ENCODE data around the gene ZNF432.
"Not testable (repeated sequence)": the region's sequence is repeated elsewhere in the genome, so short reads cannot be mapped to it uniquely, and the experiment has no call there.

The ZNF432 gene

DNA sequence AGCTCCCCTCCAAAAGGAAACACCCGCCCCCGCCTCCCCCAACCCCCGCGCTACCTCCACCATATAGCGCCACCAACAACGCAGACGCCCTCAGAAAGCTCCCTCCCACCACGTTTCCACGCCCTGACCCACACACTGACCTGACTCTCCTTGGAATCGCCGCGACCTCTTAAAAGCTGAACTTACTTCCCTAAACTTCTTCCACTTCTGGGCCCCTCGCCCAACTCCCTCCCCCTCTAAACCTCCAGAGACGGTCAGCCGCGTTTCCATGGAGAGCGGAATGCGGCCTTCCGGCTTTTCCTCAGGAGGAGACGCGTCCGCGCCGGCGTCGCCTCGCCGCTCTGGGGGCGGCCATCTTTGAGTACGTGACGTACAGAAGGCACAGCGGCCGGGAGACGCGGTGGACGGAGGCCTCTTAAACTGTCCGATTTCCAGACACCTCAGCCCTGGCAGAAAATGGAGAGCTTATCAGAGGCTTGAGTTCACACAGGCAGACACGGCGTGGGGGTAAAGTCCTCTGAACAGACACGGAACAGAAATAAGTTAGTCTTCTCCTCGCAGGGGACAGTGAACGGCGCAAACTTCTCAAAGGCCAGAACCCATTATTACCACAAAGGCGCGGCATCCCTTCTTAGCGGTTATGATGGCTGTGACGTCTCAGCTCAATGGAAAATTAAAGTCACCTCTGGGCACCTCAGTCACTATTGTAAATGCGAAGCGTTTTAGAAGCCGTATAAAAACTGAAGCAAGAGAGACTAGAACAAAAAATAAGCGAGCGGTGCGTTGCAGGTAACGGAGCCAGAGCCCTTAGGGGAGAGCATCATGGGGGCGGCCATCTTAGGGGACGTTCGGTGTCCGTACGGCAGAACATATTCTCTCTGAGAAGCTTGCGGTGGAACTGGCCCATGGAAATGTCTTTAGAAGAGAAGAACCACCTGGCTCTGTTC lies at the start of gene ZNF432:
Gene ZNF432 (minus strand): TSS at position 284 of the 947 bp plus-strand sequence. CDS start 1,970 bp downstream, outside the sequence.
- peak; percentile 99 for DNase-seq

DNA sequence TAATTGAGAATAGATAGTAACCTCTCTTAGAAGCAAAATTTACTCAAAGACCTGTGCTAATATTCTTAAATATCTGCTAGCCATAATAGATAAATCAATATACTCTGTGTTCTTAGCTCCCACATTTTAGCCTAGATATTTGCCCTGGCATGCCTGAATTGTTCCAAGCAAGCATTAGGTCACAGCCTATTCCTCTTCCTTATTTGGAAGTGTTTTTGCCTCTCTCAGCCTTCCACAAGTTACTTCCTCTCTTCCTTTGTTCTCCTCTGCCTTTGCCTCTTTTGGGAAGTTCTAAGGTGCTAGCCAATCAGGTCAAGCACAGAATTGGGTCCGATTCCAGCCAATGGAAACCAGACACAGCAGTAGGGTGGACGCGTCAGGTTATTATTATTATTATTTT lies 47.8 kb upstream of the ZNF432 start:
- DNase-seq, result not testable (repeated sequence)

DNA sequence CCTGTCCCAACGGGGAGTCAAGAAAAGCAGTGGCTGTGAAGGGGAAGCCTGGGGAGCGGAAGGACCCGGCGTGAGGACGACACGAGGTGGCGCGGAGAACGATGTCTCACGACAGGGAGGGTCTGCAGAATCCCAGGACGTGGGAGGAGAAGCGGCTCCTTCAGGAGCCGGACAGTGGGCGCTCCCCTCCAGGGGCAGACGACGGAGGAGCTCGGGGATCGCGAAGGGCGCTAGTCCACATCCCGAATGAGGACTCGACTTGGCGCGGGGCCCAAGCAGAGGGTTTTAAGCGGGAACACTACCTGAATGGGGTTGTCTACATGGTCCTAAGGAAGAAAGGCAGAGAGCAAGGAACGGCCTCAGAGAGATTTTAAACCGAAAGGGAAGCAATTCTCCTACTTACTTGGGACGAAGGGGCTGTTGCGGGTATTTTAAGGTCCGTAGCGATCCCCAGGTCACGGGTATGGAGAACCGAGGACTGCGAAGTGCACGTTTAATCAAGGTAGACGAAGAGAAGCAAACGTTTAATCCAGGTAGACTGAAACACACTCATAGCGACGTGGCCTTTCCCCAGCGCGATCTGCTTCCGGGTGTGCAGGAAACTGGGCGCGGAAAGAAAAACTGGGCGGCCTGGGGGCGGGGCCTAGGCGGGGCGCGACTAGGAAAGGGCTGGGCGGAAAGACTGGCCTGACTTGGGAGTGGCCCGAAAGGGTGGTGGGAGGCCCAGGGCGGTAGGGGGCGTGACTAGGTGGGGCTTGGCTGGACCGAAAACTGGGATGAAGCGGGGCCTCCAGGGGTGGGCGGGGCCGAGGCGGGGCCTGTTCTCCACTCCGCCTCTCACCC lies 46.8 kb upstream of the ZNF432 start, which contains the start of gene ZNF841:
Gene ZNF841 (minus strand): TSS at position 594 of the 843 bp plus-strand sequence. CDS start 10,964 bp downstream, outside the sequence.
- DNase-seq, result peak; percentile 99

DNA sequence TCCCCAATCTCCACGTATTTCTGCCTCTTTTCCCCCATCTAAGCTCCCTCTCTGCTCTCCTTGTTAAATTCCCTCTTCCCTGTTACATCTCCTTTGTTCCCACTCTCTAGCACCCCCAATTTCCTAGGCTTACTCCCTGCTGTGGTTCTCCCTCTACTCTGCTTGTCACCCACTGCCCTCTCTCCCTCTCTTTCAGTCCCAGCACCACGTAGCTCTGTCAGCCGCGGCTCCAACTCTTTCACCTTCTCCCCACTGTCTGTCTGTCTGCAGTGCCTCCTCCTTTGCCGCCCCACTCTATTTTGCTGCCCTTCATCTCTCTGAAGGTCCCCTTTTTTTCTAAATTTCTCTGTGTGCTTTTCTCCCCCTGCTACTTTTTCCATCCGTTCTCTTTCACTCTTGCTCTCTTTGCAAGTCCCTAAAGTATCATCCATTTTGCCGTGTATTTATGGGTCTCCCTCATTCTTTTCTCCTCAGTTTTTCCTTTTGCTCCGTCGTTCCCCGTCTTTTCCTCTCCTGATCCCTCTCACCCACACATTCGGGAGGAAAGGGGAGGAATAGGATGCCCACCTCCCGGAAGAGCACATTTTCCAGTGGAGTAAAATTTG lies 46.0 kb upstream of the ZNF432 start:
- peak; percentile 29 for DNase-seq

DNA sequence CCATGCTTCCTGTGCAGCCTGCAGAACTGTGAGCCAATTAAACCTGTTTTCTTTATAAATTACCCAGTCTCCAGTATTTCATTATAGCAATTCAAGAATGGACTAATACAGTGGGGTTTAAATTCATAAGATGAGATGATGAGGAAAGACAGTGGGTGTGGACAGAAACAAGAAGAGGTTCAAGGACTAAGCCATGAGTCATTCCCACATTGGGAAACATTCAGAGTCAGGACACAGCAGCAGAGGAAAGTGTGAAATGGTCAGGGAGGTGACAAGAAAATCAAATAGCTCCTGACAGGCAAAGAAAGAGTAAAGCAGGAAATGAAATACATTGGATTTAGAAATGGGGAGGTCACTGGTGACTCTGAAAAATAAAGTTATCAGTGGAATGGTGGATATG lies 37.8 kb upstream of the ZNF432 start:
- no peak for DNase-seq

DNA sequence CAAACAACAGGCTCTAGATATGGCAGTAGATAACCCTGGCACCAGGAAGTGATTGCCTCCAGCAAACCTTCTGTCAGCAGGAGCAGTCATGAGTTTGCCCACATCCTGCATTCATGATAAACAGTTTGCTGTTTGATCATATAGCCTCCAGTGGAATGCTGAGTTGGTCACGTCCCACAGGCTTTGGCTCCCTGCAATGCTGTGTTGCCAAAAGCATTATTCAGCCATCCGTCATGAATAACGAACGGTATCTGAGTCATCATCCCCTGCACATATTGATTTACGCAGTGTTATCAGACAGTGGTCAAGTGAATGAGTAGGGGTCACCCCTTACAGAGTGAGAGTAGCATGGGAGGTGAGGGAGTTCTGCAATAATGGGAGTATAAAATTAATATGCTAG lies 21.9 kb upstream of the ZNF432 start:
- no peak for DNase-seq

DNA sequence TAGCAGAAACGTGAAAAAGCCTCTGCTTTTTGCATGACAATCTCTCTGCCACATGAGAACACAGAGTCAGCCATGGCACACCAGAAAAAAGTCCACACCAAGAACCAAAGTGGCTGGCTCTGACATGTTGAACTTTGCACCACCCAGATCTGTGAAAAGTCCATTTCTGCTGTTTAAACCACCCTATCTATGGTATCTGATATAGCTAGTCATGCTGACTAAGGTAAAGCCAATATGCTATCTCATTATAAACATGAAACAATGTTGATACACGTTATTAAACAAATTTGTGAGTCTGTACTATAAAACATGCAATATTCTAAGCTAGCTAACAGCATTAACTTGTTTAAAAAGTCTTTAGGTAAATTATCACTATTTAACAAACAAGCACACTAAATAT lies 21.0 kb upstream of the ZNF432 start:
- no peak for DNase-seq

DNA sequence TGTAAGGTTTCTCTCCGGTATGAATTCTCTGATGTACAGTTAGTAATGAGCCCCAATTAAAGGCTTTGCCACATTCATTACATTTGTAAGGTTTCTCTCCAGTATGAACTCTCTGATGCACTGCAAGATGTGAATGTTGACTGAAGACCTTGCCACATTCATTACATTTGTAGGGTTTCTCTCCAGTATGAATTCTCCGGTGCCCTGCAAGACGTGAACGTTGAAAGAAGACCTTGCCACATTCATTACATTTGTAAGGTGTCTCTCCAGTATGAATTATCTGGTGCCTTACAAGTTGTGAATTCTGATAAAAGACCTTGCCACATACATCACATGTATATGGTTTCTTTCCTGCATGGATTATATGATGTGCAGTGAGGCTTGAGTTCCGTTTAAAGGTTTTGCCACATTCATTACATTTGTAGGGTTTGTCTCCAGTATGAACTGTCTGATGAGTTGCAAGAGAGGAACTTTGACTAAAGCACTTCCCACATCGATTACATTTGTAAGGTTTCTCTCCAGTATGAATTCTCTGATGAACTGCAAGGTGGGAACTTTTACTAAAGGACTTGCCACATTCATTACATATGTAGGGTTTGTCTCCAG lies 17.7 kb upstream of the ZNF432 start:
- no peak for DNase-seq

DNA sequence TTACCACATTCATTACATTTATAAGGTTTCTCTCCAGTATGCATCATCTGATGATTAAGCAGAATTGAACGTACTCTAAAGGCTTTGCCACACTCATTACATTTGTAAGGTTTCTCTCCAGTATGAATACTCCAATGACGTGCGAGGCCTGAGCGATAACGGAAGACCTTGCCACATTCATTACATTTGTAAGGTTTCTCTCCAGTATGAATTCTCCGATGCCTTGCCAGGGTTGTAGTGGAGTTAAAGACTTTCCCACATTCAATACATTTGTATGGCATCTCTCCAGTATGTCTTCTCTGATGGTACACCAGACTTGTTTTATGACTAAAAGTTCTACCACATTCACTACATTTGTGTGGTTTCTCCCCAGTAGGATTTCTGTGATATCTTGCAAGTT lies 16.8 kb upstream of the ZNF432 start:
- no peak for DNase-seq

DNA sequence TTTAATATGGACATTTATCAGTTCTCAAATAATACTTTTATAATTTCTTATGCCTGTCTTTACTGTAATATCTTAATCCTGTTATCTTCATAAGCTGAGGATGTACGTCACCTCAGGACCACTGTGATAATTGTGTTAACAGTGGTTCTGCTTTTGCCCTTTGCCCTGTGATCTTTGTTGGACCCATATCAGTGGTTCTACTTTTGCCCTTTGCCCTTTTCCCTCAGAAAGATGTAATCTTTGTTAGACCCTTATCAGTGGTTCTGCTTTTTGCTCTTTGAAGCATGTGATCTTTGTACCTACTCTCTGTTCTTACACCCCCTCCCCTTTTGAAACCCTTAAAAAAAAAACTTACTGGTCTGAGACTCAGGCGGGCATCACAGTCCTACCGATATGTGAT lies 7.8 kb upstream of the ZNF432 start:
- DNase-seq, result not testable (repeated sequence)

DNA sequence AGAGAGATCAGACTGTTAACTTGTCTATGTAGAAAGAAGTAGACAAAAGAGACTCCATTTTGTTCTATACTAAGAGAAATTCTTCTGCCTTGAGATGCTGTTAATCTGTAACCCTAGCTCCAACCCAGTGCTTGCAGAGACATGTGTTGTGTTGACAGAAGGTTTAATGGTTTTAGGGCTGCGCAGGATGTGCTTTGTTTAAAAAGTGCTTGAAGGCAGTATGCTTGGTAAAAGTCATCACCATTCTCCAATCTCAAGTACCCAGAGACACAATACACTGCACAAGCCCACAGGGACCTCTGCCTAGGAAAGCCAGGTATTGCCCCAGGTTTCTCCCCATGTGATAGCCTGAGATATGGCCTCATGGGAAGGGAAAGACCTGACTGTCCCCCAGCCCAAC lies 3.1 kb upstream of the ZNF432 start:
- DNase-seq, result not testable (repeated sequence)

DNA sequence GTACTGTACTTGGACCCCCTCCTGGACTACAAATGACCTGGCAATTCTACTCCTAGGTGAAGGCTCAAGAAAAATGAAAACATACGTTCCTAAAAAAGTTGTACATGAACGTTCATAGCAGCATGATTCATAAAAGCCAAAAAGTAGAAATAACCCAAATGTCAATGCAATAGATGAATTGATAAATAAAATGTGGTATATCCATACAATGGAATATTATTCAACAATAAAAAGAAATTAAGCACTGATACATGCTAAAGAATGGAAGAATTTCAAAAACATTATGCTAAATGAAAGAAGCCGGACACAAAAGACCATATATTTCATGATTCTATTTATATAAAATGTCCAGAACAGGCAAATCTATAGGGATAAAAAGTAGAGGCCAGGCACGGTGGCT lies 9.5 kb downstream of the ZNF432 start:
- DNase-seq, result no peak

DNA sequence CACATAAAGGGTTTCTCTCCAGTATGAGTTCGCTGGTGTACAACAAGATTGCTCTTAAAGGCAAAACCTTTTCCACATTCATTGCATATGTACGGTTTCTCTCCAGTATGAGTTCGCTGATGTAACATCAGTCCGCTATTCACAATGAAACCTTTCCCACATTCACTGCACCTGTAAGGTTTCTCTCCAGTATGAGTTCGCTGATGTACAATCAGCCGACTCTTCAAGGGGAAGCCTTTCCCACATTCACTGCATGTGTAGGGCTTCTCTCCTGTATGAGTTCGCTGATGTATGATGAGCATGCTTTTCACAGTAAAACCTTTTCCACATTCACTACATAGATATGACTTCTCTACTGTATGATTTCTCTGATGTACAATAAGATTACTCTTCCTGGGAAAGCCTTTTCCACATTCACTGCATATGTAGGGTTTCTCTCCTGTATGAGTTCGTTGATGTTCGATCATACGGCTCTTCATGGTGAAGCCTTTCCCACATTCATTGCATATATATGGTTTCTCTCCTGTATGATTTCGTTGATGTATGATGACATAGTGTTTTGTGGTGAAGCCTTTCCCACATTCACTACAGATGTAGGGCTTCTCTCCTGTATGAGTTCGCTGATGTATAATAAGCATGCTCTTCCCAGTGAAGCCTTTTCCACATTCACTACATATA lies 14.4 kb downstream of the ZNF432 start:
- no peak for DNase-seq

DNA sequence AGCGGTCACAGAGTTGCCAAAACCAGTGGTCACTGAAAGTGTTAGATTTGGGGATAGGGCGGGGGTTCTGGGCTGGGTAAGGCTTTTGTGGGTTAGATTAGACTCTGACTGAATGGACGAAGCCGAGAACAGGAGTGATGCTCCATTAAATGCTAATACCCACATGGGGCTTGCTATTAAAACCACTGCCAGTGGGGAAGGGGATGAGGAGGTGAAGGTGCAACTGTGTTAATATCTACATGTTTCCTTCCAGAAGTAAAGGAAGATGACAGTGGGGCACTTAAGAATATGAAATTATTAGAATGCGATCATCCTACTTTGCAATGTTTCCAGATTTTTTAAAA lies 19.9 kb downstream of the ZNF432 start:
- DNase-seq, result no peak

DNA sequence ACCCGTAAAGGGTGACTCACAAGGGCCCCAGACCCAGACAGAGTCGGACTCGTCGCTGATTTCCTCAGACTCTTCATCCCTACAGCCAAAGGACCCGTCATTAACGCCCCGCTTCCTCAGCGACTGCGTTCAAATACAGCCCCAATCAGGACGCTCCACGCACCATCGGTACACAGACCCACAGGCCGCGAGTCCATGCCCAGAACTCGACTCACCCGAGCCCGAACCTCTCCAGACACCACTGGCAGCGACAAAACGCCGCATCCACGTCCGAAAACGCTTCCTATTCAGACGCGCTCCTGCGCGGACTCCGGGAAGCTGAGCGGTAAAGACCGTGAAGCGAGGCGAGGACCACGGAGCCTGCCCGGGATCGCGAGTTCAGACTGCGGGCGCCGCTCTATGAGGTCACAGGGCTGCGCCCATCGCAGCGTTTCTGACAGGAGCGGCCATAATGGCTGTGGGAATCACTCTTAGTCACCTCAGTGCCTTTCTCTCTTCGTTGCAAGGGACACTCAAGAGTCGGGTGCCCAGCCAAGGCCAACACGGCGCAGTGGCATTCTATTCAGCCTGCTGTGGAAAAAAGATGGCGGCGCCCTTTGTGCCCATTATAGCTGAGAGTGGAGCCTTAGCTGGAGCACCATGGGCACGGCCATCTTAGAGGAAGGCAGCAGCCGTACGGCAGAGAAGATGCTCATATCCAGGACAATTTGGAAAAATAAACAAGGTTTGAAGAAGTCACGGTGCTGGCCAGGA lies 20.4 kb downstream of the ZNF432 start, which contains the start of gene ZNF614:
Gene ZNF614 (minus strand): TSS at position 353 of the 753 bp plus-strand sequence. CDS start 2,634 bp downstream, outside the sequence.
- DNase-seq, result peak; percentile 93

DNA sequence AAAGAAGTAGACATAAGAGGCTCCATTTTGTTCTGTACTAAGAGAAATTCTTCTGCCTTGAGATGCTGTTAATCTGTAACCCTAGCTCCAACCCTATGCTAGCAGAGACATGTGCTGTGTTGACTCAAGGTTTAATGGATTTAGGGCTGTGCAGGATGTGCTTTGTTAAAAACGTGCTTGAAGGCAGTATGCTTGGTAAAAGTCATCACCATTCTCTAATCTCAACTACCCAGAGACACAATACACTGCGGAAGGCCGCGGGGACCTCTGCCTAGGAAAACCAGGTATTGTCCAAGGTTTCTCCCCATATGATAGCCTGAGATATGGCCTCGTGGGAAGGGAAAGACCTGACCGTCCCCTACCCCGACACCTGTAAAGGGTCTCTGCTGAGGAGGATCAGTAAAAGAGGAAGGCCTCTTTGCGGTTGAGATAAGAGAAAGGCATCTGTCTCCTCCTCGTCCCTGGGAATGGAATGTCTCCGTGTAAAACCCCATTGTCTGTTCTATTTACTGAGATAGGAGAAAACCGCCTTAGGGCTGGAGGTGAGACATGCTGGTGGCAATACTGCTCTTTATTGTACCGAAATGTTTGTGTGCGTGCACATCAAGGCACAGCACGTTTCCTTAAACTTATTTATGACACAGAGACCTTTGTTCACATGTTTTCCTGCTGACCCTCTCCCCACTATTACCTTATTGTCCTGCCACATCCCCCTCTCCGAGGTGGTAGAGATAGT lies 22.2 kb downstream of the ZNF432 start:
- not testable (repeated sequence) for DNase-seq

DNA sequence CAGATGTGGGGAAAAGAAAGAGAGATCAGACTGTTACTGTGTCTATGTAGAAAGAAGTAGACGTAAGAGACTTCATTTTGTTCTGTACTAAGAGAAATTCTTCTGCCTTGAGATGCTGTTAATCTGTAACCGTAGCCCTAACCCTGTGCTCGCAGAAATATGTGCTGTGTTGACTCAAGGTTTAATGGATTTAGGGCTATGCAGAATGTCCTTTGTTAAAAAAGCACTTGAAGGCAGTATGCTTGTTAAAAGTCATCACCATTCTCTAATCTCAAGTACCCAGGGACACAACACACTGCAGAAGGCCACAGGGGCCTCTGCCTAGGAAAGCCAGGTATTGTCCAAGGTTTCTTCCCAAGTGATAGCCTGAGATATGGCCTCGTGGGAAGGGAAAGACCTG lies 24.2 kb downstream of the ZNF432 start:
- not testable (repeated sequence) for DNase-seq

DNA sequence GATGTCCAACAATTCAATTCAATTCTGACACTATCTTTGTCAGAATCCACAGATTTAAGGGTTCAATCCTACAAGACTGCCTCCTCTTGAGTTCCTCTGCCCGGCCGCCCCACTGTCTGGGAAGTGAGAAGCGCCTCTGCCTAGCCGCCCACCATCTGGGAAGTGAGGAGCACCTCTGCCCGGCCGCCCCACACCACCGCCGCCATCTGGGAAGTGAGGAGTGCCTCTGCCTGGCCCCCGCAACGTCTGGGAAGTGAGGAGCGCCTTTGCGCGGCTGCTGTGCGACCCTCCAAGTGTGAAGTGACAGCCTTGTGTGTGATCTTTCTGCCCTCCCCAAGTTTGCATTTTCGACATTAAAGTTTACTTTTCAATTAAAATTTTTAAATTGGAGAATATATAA lies 26.4 kb downstream of the ZNF432 start:
- DNase-seq, result no peak

DNA sequence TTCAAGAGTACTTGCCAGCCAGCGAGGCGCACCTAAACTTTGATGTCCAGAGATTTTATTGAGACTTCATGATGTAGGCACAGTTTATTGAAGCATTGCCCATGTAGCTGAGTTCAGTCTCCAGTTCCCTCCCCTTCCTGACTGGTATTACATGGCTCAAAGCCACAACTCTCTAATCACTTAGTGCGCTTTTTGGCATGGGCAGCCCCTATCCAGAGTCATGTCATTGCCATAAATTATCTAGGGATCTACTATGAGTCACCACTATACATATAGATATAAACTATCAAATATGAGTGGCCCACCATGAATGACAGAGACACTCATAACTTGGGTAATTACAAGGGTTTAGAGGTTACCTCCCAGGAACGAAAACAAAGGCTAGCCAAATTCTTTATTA lies 28.1 kb downstream of the ZNF432 start:
- no peak for DNase-seq

DNA sequence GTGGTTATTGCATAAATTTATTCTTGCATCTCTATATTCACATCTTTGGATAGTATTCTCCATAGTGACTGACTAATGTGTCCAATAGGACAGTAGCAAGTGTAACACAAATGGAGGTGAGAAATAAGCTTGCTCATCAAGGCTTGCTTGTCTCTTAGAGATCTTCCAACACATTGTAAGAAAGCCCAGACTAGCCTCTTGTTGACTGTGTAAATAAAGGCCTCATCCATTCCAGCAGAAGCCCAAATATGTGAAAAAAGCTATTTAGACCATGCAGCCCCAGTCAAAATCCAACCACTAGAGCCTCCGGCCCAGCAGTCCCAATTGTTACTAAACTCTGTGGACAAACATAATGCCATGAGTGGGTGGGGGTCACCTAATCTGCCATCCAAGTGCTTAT lies 38.0 kb downstream of the ZNF432 start:
- DNase-seq, result no peak
